NCI-H2081 (cell line): ENCODE data around the gene COA3.

Experiments used
- DNase-seq, 2 experiments: peaks; one replicate each; lab custom pipeline; 2025; lab: John Stamatoyannopoulos, UW

Gene COA3

DNA sequence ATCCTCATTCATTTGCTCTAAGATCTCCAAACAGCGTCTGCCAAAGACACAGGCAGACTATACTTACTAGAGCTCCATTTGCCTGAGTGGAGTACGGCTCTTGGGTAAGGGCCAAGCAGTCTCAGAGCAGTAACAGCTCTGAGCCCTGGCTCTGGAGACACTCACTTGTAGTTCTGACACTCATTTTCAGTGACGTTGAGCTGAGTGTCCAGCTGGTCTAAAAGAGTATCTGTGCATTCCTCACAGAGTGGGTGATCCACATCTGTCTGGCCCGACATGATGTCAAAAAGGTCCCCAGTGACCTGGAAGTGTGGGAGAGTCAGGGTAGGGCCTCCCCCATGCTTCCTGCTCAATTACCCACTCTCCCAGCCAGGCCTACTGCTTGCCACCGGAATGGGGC lies 19.9 kb upstream of the COA3 start:
- DNase-seq, result no peak

DNA sequence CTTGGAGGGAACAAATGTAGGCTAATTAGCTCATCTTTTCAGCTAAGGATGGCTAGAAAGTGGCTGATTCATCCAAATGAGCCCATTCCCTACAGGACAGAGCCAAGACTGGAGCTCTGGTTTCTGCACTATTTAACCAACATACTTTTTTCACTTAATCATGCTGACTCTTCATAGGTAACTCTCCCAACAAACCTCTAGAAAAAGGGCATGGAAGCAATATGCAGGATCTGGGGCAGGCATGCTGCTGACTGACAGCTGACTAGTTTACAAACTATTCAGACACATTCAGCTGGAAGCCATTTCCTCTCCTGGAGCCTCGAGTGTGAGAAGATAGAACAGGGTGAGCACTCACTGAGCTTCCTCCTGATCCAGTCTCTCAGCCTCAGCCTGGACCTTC lies 19.4 kb upstream of the COA3 start:
- no peak for DNase-seq

DNA sequence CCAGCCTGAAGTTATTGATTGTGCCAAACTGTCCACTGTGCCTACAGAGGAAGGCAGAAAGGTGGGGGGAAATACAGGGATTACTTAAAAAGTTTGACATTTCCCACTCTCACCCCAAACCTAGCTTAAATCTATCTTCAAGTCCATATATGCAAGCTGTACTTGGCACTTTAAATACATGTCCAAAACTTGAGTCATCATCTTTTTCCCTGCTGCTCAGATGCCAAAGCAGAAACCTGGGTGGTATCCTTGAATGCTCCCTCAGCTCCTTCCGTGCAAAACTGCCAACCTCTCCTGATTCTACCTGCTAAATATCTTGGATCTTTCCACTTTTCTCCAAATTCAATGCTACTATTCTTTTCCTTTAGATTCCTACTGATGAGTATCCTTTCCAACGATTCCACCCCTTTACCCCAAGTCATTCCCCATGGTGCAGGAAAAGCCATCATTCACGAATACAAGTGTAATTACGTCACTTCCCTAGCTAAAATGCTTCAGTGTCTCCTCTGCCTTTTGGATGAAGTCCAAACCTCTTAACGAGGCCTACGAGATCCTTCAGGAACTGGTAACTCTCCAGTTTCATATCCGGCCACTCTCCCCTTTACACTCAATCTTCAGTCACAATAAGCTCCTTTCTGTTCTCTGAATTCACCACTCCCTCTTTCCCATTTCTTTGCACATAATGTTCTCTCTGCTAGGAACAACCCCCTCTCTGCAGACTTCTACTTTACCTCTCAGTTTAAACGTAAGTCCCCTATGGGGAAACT lies 16.3 kb upstream of the COA3 start:
- DNase-seq, result no peak

GRCh38 chr17:42809250-42809649 lies 10.7 kb upstream of the COA3 start:
- DNase-seq, result no peak

DNA sequence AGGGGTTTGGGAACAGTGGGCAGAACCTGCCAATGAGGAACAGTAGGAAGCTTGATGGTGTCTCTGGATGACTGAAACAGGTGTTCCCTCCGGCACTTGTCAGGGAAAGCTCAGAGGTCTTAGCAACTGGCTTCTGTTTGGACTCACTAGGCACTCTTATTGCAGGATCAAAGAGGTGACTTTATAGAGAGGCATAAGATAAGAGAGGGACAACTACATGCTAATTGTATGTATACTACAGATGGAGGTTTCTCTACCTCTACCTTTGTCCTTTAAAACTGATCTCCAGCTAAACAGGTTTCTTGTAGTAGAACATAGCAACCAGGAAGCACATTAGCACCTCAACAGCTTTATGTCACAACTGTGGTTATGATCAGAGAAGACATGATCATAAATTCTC lies 7.7 kb upstream of the COA3 start:
- DNase-seq, result no peak

DNA sequence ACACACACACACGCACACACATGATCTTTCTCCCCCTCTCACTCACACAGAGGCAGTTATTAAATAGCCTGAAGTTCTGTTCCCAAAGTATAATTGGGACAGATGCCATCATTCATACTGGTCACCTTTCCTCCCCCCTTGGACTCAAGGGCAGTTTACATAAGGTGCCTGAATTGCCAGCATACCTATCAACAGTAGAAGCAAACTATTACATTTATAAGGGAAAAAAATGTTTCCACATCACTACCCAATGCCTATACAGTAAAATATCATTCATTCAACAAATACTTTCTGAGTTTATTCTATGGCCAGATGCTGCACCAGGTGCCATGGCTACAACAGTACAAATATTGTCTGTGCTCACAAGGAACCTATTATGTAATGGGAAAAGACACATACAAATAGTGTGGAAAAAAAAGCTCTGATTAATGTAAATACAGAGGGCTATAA lies 6.4 kb upstream of the COA3 start:
- peak; percentile 44 to 88 for DNase-seq

DNA sequence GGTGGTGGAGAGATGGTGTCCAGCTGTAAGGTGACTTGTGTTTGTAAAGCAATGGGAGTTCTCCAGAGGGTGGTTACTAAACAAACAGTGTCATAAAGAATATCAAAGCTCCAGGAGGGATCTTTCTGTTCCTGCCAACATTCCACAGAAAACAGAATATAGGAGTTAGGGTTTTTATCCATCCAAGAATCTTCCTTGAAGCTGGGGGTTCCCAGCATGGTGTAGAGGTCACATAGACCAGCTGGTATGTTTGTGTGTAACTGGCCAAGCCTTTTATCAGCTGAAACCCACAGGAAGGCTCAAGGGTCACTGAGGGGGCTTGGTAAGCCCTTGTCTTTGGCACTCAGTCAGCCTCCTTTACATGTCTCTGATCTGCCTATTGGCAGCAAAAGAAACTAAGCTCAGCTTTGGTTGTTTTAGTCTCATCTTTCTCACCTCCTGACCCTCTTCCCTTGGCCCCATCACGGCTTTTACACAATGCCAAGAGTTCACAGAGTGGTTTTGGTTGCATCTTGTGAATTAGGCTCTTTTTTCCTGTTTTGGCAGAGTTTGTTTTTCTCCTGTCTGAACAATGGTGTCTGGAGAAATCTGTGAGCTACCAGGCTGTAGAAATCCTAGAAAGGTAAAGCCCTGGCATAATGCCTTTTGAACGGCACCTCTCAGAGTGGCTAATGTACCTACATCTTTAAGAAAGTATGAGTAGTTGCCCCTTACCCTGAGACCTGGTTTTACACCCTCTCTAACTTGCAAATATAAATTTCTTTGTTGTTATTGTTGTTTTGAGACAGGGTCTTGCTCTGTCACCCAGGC lies 4.8 kb upstream of the COA3 start:
- DNase-seq, result no peak

DNA sequence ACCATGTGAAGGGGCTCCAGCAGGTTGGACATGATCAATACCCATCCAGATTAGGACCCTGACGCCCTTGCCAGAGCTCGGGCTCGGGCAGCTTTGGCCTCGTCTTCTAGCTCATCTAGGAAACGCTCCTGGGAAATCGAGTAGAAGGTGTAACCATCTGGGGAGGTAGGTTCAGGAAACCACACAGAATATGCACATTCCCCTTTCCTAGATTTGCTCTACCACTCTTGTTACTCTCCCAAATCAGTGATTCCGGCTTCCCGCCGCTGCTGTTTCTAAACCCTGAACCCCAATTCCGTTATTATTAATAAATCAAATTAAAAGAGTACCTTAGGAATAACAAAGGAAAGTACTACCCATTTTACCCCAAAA lies 507 bp downstream of the COA3 start:
- DNase-seq, result no peak

DNA sequence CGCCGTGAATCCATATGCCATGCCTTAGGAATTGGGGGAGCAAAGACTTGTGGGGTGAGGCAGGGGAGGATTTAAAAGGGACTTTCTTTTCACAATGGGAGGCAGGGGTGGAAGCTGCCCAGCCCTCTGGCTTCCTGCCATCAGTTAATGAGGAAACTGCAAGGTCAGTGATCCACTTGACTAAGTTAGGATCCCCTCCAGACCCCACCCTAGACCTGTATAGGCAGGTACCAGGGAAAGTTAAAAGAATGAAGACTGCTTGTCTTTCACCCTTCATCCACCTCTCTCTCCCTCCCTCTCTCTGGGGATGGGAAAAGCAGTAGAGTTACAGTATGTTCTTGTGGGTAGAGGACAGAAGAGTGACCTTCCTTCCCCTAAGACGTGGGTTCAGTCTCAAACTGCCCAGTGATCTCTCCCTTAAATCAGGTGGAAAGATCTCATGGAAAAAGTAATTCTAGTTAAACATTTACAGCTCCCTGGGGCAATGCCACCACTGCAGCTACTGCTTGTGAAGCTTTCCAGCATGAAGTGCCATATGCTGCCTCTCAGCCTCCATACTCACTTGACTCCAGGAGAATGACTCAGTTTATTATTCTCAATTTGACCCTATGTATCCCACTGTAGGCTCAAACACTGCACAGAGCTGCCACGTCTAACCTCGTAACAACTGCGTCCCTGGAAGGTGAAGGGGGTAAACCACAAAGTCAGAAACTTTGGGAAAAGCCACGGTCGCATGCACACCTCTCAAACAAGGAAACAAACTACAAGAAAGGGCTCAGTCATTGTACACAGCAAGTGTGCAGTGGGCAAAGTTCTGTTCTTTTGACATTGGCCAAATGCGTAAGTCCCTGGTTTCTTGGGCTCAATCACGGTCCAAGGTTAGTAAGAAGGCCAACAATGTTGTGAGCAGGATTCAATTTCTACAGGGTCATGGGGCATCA lies 1.2 kb downstream of the COA3 start:
- DNase-seq, result no peak

GRCh38 chr17:42796066-42796758 lies 2.3 kb downstream of the COA3 start:
- no peak for DNase-seq

DNA sequence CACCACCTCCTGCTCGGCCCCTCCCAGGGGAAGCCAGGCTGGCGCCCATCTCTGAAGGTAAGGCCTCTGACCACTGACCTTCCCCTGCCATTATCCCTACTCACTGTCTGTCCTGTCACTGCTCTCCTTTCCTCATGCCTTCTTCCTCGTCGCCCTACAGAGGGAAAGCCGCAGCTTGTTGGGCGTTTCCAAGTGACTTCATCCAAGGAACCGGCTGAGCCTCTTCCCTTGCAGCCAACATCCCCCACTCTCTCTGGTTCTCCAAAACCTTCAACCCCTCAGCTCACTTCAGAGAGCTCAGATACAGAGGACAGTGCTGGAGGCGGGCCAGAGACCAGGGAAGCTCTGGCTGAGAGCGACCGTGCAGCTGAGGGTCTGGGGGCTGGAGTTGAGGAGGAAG lies 3.0 kb downstream of the COA3 start:
- DNase-seq, result no peak

GRCh38 chr17:42795061-42795460 lies 3.4 kb downstream of the COA3 start:
- no peak for DNase-seq

GRCh38 chr17:42792545-42792944 lies 6.0 kb downstream of the COA3 start:
- no peak for DNase-seq

DNA sequence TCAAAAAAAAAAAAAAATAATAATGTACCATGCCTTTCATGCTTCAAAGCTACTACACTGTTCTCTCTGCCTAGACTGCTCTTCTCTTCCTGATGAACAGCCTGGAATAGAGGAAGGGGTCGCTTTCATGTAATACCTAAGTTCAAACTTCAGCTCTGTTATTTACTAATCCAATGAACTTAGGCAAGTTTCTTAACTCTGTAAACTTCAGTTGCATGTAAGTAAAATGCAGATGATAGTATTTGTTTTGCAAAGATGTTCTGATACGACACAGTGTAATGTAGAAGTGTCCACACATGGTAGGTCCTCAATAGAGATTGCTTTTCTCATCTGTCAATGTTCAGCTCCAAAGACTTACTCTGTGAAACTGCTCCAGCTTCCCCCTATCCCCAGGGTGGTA lies 6.6 kb downstream of the COA3 start:
- no peak for DNase-seq

DNA sequence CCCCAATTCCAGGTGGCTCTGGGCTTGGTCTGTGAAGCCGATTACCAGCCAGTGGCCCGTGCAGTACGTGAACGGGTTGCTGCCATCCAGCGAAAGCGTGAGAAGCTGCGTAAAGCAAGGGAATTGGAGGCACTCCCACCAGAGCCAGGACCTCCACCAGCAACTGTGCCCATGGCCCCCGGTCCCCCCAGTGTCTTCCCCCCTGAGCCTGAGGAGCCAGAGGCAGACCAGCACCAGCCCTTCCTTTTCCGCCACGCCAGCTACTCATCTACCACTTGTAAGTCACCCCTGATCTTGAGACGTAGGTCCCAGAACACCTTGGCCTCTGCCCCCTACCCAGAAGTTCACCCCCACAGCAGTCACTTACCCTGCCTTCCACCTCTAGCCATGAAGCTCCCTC lies 11.2 kb downstream of the COA3 start:
- DNase-seq, result no peak

DNA sequence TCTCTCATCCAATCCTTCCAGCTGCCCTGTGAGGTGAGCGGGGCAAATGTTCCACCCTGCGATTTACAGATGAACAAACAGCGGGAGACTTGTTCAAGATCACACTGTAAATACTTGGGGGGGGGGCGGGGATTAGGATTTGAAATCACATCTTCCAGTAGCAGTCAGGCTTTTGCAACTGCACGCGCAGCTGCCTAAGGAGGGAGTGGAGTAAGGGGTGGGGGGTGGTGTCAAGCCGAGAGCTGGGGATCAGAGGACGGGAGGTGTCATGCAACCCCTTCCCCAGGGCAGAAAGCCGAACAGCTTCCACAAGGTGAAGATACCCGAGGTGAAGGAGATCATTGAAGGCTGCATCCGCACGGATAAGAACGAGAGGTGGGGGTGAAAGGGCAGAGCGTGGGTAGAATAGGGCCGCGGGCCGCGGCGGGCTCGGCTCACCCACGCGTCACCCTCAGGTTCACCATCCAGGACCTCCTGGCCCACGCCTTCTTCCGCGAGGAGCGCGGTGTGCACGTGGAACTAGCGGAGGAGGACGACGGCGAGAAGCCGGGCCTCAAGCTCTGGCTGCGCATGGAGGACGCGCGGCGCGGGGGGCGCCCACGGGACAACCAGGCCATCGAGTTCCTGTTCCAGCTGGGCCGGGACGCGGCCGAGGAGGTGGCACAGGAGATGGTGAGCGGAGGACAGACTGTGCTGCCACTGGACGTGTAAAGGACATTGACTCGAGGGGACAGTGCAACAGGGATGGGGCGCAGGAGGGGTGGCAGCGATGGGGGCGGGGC lies 13.5 kb downstream of the COA3 start:
- no peak for DNase-seq

GRCh38 chr17:42784409-42784808 lies 14.1 kb downstream of the COA3 start:
- no peak for DNase-seq

GRCh38 chr17:42783791-42784138 lies 14.7 kb downstream of the COA3 start:
- no peak for DNase-seq

GRCh38 chr17:42783062-42783790 lies 15.3 kb downstream of the COA3 start:
- no peak for DNase-seq
